Caco-2 (cell line): Measurements from ENCODE around the gene MED13L. TPM values are rescaled to one million over a fixed set of nuclear protein-coding genes. Genes with fewer than 3 reads are reported as not detected.

ENCODE experiments used
- BruUV-seq: library from RNA; stranded (reverse); fragments of 400-500 nt; replicated peaks from 2 replicates; lab custom pipeline; 2021; lab: Mats Ljungman, UMichigan
- CTCF ChIA-PET: fragments of 300-600 bp; sonication (Branson Sonifier 250); formaldehyde crosslinking; loops from one replicate; lab custom pipeline; 2022; ENCODE audit warnings: antibody characterized with exemption; lab: Charles Lee
- POLR2A ChIA-PET: fragments of 300-600 bp; sonication (Branson Sonifier 250); formaldehyde crosslinking; loops from one replicate; lab custom pipeline; 2022; ENCODE audit warnings: antibody characterized with exemption; lab: Charles Lee
- DNase-seq, 2 experiments: peaks; one replicate each; pipeline versions ENCODE4 v3.0.0 to v3.0.0-alpha.2; 2020 to 2022
- H3K27me3 ChIP-seq: replicated peaks from 2 replicates; pipeline ENCODE4 v1.6.0; 2011; ENCODE audit warnings: low read length; ENCODE audit not compliant: control insufficient read depth, insufficient read depth
- H3K36me3 ChIP-seq: 2 replicates; pipeline ENCODE4 v1.5.1; 2011; ENCODE audit warnings: low read length; ENCODE audit not compliant: control insufficient read depth, insufficient read depth
- H3K4me1 ChIP-seq: fragments of 250-450 bp; sonication (Bioruptor Pico); 2 replicates; pipeline ENCODE4 v1.5.1; 2020; ENCODE audit warnings: mild to moderate bottlenecking
- H3K4me3 ChIP-seq: 2 replicates; pipeline ENCODE4 v1.5.1; 2011; ENCODE audit warnings: low read depth, mild to moderate bottlenecking, control low read depth, low read length
- H3K9me3 ChIP-seq: fragments of 250-450 bp; sonication (Bioruptor Pico); 2 replicates; pipeline ENCODE4 v1.5.1; 2020; ENCODE audit warnings: mild to moderate bottlenecking, moderate library complexity
- H3K27ac Mint-ChIP-seq: one replicate; pipeline ENCODE4 v1.8.0; 2022; ENCODE audit warnings: mixed read lengths; ENCODE audit not compliant: unreplicated experiment
- H3K27me3 Mint-ChIP-seq: one replicate; pipeline ENCODE4 v1.8.0; 2022; ENCODE audit warnings: mixed read lengths; ENCODE audit not compliant: insufficient read depth, unreplicated experiment
- H3K36me3 Mint-ChIP-seq: one replicate; pipeline ENCODE4 v1.8.0; 2022; ENCODE audit warnings: mild to moderate bottlenecking, mixed read lengths; ENCODE audit not compliant: insufficient read depth, unreplicated experiment
- H3K4me1 Mint-ChIP-seq: one replicate; pipeline ENCODE4 v1.8.0; 2022; ENCODE audit warnings: low read depth, mixed read lengths; ENCODE audit not compliant: unreplicated experiment
- H3K4me3 Mint-ChIP-seq: one replicate; pipeline ENCODE4 v1.8.0; 2022; ENCODE audit warnings: mild to moderate bottlenecking, moderate library complexity, mixed read lengths; ENCODE audit not compliant: unreplicated experiment
- H3K9me3 Mint-ChIP-seq: one replicate; pipeline ENCODE4 v1.8.0; 2022; ENCODE audit warnings: mixed read lengths; ENCODE audit not compliant: unreplicated experiment
- intact Hi-C: fragments of 100-400 bp; cut with micrococcal nuclease; formaldehyde crosslinking; loops from one replicate; pipeline ENCODE4 v1.10.0; 2022; ENCODE audit not compliant: unreplicated experiment
- total RNA-seq: library from RNA; stranded (reverse); gene quantifications from 2 replicates; pipeline ENCODE4 v1.2.3, GENCODE V29; 2022
- TF ChIP-seq, protein P1 (sequence below), 2 experiments: fragments of 200-600 bp in 1 of 2; IDR thresholded peaks; 1 replicate in 1 of 2; 2 replicates in 1 of 2; pipeline versions ENCODE4 v1.5.1 to v1.8.0; 2011 to 2022; ENCODE audit warnings: antibody characterized with exemption in 1 of 2, control low read depth in 1 of 2, inconsistent platforms in 1 of 2, low read depth in 1 of 2, low read length in 1 of 2, mild to moderate bottlenecking in 1 of 2, moderate library complexity in 1 of 2; ENCODE audit not compliant: insufficient read depth in 1 of 2, severe bottlenecking in 1 of 2, unreplicated experiment in 1 of 2

MED13L gene
- total RNA-seq, 1 experiment from 2014 or later = 160 TPM

DNA sequence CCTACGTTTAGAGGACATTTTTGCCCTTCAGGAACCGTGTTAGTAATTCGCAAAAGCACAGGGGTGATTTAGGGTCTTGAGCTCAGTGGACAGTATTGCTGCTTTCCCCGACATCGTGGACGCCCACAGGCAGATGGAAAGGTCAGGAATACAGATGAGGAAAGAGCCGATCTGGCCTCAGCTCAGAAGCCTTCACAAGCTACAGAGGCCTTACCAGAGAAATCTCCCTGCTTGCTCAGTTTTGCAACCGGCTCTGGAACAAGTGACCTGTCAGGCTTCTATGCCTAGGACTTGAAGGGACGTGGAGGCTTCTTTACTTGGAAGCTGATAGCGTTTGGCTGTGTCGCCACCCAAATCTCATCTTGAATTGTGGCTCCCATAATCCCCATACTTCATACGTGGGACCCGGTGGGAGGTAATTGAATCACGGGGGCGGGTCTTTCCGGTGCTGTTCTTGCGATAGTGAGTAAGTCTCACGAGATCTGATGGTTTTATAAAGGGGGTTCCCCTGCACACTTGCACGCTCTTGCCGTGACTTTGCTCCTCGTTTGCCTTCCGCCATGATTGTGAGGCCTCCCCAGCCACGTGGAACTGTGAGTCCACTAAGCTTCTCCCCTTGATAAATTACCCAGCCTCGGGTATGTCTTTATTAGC, 332.5 kb downstream of the MED13L start:
- no TSS peak for BruUV-seq
- no peaks in the 10 kb centered on the region for H3K4me1 ChIP-seq
- Mint-ChIP-seq H3K4me3 (no peak overlapping the region), H3K27me3 (no peaks in the 10 kb centered on the region), H3K9me3 (no peaks in the 10 kb centered on the region), H3K27ac (no peak overlapping the region), H3K4me1 (no peaks in the 10 kb centered on the region), H3K36me3 (peaks cover 40% of the 10 kb centered on the region)
- POLR2A ChIA-PET = no interaction called here
- H3K4me3 ChIP-seq = no peak overlapping the region
- DNase-seq = no peak
- intact Hi-C loops = no loop called here
- CTCF ChIA-PET = no interaction called here
- no peaks in the 10 kb centered on the region for H3K36me3 ChIP-seq
- TF ChIP-seq, protein P1, sequence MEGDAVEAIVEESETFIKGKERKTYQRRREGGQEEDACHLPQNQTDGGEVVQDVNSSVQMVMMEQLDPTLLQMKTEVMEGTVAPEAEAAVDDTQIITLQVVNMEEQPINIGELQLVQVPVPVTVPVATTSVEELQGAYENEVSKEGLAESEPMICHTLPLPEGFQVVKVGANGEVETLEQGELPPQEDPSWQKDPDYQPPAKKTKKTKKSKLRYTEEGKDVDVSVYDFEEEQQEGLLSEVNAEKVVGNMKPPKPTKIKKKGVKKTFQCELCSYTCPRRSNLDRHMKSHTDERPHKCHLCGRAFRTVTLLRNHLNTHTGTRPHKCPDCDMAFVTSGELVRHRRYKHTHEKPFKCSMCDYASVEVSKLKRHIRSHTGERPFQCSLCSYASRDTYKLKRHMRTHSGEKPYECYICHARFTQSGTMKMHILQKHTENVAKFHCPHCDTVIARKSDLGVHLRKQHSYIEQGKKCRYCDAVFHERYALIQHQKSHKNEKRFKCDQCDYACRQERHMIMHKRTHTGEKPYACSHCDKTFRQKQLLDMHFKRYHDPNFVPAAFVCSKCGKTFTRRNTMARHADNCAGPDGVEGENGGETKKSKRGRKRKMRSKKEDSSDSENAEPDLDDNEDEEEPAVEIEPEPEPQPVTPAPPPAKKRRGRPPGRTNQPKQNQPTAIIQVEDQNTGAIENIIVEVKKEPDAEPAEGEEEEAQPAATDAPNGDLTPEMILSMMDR (IDR thresholded peaks at IDR 0.05; ENCODE audit: insufficient read depth in 1 of 2, low read depth in 1 of 2, low read length in 1 of 2, severe bottlenecking in 1 of 2, unreplicated experiment in 1 of 2) = no peak
- H3K27me3 ChIP-seq = no peaks in the 10 kb centered on the region
- no peaks in the 10 kb centered on the region for H3K9me3 ChIP-seq

DNA sequence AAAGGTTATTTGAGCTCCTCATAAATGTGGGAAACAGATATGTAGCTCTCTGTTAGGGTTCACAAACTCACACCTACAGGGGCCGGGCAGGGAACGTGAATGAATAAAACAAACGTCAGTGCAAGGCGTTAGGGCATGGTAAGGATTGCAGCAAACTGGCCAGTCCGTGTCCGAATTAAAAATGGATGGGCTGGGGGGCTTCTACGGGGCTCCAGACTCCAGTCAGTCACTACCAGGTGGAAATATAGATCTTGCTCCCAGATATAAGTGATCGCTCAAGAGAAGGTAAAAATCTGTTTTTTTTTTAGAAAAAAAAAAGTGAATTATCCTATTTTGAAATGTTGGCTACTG, 333.1 kb downstream of the MED13L start:
- no peak overlapping the region for H3K27ac Mint-ChIP-seq
- Histone ChIP-seq H3K36me3 (no peaks in the 10 kb centered on the region), H3K9me3 (no peaks in the 10 kb centered on the region), H3K4me3 (no peak overlapping the region), H3K27me3 (no peaks in the 10 kb centered on the region), H3K4me1 (no peaks in the 10 kb centered on the region)
- ChIA-PET CTCF (no interaction called here), POLR2A (no interaction called here)
- intact Hi-C loops = no loop called here
- H3K4me3 Mint-ChIP-seq = no peak overlapping the region
- peaks cover 2% of the 10 kb centered on the region for H3K9me3 Mint-ChIP-seq
- no peak for DNase-seq
- no peaks in the 10 kb centered on the region for H3K27me3 Mint-ChIP-seq
- H3K36me3 Mint-ChIP-seq = peaks cover 34% of the 10 kb centered on the region
- no TSS peak for BruUV-seq
- H3K4me1 Mint-ChIP-seq = no peaks in the 10 kb centered on the region
- TF ChIP-seq, protein P1 (IDR thresholded peaks at IDR 0.05; ENCODE audit: insufficient read depth in 1 of 2, low read depth in 1 of 2, low read length in 1 of 2, severe bottlenecking in 1 of 2, unreplicated experiment in 1 of 2) = no peak

DNA sequence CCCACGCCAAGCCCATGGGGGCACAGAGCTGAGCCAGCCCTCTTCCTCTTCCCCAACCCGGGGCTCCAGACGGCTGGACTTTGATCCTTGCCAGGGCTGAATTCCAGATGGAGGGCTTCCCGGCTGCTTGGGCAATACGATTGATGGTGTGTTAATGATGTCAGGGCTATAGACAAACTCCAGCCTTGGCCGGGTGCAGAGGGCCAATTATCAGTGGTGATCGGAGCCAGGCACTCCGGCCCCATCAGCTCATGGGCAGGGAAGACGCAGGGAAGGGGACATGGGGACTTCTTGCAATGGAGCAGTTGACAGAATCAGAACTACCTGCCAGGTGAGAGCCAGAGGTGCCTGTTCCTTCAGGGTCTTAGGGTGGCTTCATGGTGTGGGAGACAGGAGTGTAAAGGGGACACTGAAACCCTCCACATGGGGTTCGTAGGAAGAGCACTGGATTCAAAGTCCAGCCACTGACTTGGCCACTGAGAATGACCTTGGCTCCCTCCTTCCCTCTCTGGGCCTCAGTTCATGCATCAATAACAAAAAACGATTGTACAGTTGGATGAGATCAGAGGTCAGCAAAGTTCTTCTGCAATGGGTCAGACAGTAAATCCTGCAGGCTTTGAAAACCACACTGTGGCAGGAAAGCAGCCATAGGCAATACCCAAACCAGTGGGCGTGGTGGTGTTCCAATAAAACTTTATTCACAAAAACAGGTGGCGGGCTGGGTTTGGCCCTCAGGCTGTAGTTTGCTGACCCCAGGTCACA, 333.7 kb downstream of the MED13L start:
- Mint-ChIP-seq H3K9me3 (peaks cover 8% of the 10 kb centered on the region), H3K27me3 (no peaks in the 10 kb centered on the region), H3K36me3 (peaks cover 29% of the 10 kb centered on the region), H3K27ac (no peak overlapping the region), H3K4me3 (no peak overlapping the region), H3K4me1 (no peaks in the 10 kb centered on the region)
- intact Hi-C loops = no loop called here
- Histone ChIP-seq H3K9me3 (no peaks in the 10 kb centered on the region; the same call in 1 of the 2 replicates), H3K27me3 (no peaks in the 10 kb centered on the region), H3K4me1 (no peaks in the 10 kb centered on the region), H3K36me3 (no peaks in the 10 kb centered on the region), H3K4me3 (no peak overlapping the region)
- DNase-seq = no peak
- POLR2A ChIA-PET = no interaction called here
- CTCF ChIA-PET = no interaction called here
- TF ChIP-seq, protein P1 (IDR thresholded peaks at IDR 0.05; ENCODE audit: insufficient read depth in 1 of 2, low read depth in 1 of 2, low read length in 1 of 2, severe bottlenecking in 1 of 2, unreplicated experiment in 1 of 2) = no peak
- no TSS peak for BruUV-seq
